Testis (tissue), 2 donors: Measurements from ENCODE around the gene TBC1D9.

Experiments used
- POLR2A ChIP-seq: fragments of 450-650 bp; IDR thresholded peaks from one replicate; pipeline ENCODE4 v1.6.1; 2017; ENCODE audit warnings: antibody characterized with exemption, mild to moderate bottlenecking, moderate library complexity
- TF ChIP-seq, protein P1 (sequence below), 3 experiments: fragments of 450-650 bp in 2 of 3; fragments of 200-600 bp in 1 of 3; sonication (generic) in 1 of 3; IDR thresholded peaks; one replicate each; pipeline ENCODE4 v1.5.1; 2016 to 2019; ENCODE audit warnings: antibody characterized with exemption in 3 of 3, mild to moderate bottlenecking in 2 of 3, moderate library complexity in 1 of 3

DNA sequence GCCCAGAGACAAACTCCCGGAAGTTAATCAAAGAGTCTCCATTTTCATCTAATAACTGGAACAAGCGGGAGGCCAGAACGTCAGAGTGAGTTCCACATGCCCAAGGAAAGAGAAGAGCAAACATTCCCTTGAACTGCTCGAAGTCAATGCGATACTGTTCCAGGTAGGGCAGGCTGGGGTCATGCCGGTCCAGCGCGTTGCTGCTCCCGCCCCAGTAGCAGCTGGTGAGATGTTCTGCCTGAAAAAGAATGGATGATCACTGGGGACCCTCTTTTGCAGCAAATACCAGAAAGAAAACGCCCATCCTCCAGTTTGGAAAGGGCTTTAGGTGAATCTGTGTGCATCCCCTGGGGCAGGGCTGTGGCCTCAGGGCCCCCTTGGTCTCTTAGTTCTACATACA is 122.2 kb downstream of the TBC1D9 start:
- TF ChIP-seq, protein P1, sequence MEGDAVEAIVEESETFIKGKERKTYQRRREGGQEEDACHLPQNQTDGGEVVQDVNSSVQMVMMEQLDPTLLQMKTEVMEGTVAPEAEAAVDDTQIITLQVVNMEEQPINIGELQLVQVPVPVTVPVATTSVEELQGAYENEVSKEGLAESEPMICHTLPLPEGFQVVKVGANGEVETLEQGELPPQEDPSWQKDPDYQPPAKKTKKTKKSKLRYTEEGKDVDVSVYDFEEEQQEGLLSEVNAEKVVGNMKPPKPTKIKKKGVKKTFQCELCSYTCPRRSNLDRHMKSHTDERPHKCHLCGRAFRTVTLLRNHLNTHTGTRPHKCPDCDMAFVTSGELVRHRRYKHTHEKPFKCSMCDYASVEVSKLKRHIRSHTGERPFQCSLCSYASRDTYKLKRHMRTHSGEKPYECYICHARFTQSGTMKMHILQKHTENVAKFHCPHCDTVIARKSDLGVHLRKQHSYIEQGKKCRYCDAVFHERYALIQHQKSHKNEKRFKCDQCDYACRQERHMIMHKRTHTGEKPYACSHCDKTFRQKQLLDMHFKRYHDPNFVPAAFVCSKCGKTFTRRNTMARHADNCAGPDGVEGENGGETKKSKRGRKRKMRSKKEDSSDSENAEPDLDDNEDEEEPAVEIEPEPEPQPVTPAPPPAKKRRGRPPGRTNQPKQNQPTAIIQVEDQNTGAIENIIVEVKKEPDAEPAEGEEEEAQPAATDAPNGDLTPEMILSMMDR (IDR thresholded peaks at IDR 0.05), result no peak
- no peak for TF ChIP-seq POLR2A
